Measurements from ENCODE around the gene CDH19.

DNA sequence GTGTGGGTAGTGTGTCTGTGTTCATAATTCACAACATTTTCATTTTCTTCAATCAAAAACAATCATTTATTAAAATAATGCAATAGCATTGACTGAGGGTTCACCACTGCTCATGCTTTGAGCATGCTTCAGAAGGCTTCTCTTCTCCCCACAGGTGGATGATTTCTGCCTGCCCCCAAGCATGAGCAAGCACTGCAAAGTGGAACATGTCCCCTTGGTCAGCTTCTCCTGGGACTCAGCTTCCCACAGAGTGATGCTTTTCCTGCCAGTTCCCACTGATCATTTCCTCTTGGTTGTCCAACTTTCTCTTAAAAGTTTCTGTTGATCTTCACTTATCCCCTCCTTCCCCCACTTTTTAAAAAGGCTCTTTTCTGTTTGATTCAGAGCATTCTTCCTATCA lies 31.5 kb upstream of the CDH19 start:
- no peak for TF ChIP-seq POLR2AphosphoS5 (IDR thresholded peaks at IDR 0.05; ENCODE audit: low read depth, low read length)
- no peak for TF ChIP-seq POLR2A (IDR thresholded peaks at IDR 0.05; ENCODE audit: low read depth, low read length)
- no peak for TF ChIP-seq TAF1 (IDR thresholded peaks at IDR 0.05; ENCODE audit: borderline replicate concordance, low read depth, low read length)

All from GM12892 (cell line).